GM19351 (cell line): ENCODE measurements around the gene ITGA8.
"Not testable (repeated sequence)": the region's sequence is repeated elsewhere in the genome, so short reads cannot be mapped to it uniquely, and the experiment has no call there.

Experiments used
- ATAC-seq: cut with Tn5 transposase; IDR thresholded peaks from one replicate; pipeline ENCODE4 v1.9.1; 2021; ENCODE audit warnings: mild to moderate bottlenecking, moderate library complexity; ENCODE audit not compliant: unreplicated experiment

ITGA8 gene

DNA sequence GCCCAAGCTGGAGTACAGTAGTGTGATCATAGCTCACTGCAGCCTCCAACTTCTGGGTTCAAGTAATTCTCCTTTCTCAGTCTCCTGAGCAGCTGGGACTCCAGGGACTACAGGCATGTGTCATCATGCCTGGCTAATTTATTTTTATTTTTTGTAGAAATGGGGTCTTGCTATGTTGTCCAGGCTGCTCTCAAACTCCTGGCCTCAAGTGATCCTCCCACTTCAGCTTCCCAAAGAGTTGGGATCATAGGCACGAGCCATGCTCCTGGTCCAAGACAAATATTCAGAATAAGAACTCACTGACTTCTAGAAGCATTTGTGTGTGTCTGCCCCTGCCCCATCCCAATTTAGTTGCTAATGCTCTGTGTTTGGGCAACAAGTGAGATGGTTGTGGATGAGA, 151.8 kb downstream of the ITGA8 start:
- ATAC-seq: no peak

DNA sequence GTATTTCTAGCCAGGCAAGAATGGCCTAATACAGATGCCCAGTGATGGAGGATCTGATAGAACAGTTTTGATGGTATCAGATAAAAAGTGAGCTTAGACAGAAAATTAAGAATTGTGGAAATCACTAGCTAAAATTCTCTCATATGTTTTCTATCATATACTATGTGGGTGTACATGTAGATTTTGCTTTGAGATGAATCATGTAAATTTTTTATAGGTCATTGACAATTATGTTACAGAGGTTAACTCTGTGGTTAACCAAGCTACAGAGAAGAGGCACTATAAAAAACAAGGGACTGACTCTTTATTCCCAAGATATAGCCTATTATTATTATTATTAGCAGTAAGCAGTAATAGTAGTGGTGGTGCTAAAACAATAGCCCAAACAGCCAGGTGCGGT, 156.5 kb downstream of the ITGA8 start:
- no peak for ATAC-seq

- no peak for ATAC-seq
Measured at GRCh38 chr10:15562578-15562977, 157.1 kb downstream of the ITGA8 start.

- ATAC-seq: no peak
Measured at GRCh38 chr10:15562116-15562515, 157.6 kb downstream of the ITGA8 start.

- no peak for ATAC-seq
Measured at GRCh38 chr10:15558136-15558535, 161.6 kb downstream of the ITGA8 start.

GRCh38 chr10:15557168-15557567, 162.6 kb downstream of the ITGA8 start:
- ATAC-seq: not testable (repeated sequence)

GRCh38 chr10:15550950-15551349, 168.8 kb downstream of the ITGA8 start:
- ATAC-seq: no peak

DNA sequence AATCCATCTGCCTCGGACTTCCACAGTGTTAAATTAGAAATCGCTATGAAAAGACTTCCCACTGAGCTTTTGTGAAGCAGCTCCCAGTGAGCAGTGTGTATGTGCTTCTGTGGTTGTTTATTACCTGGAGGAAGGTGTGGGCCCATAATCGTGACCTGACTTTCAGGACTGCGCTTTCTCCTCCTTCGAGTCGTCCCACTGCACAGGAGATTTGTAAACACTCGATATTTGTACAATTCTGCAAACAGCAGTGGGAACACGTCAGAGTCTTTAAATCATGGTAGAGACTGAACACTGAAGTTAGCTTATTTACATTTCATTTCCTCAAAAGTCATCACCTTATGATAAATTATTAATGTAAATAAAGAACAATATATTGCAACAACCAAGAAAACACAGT, 171.4 kb downstream of the ITGA8 start:
- ATAC-seq: no peak

DNA sequence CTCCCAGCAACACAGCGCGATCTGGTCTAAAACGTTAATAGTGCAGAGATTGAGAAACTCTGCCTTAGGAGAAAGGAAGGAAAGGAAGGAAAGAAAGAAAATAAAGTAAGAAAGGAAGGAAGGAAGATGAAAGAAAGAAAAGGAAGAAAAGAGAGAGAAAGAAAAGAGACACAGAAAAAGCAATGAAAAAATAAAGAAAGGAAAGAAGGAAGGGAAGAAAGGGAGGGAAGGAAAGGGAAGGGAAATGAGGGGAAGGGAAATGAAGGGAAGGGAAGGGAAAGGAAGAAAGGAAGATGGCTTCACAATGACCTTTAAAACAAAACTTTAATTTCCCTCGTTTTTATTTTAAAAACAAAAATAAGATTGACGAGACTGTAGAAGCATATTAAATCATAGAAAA, 173.1 kb downstream of the ITGA8 start:
- ATAC-seq: no peak

- no peak for ATAC-seq
Measured at GRCh38 chr10:15545884-15546283, 173.8 kb downstream of the ITGA8 start.

GRCh38 chr10:15545266-15545665, 174.5 kb downstream of the ITGA8 start:
- ATAC-seq: no peak

- ATAC-seq: no peak
Measured at GRCh38 chr10:15543994-15544393, 175.7 kb downstream of the ITGA8 start.

DNA sequence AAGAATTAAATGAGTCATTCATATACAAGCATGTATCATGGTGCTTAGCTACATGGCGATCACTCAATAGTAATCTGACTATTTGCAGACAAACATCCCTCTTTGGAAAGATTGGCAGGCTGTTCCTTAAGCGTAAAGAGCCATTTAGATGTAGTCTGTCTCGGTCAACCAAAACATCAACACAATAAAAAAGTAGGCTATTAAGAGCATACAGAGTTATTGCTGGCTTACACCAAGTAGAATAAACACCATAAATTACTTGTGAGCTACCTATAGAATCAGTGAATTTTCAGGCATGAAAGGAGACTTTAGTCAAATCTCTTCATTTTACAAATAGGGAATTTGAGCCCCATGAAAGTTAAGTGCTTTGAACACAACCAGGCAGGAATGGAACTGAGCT, 176.9 kb downstream of the ITGA8 start:
- ATAC-seq: no peak

DNA sequence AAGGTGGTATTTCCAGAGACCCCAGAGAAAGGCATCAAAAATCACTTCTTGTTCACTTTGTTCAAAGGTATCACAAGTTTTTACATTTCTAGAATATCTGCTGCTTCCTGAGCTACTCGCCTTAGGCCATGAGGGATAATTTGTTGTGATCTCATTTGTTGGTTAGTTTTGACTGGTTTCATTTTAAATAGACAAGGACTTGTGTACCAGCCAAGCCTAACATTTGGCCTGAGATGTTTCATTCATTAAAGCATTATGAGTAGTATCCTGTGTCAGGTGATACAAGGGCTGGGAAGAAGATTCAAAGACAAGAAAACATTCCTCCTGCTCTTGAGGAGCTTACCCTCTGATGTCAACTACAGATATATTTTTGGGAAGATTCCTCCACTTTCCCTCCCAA, 178.3 kb downstream of the ITGA8 start:
- no peak for ATAC-seq

- no peak for ATAC-seq
Measured at GRCh38 chr10:15540727-15541126, 179.0 kb downstream of the ITGA8 start.

- no peak for ATAC-seq
Measured at GRCh38 chr10:15539262-15539661, 180.5 kb downstream of the ITGA8 start.

- not testable (repeated sequence) for ATAC-seq
Measured at GRCh38 chr10:15534928-15535538, 184.7 kb downstream of the ITGA8 start.

DNA sequence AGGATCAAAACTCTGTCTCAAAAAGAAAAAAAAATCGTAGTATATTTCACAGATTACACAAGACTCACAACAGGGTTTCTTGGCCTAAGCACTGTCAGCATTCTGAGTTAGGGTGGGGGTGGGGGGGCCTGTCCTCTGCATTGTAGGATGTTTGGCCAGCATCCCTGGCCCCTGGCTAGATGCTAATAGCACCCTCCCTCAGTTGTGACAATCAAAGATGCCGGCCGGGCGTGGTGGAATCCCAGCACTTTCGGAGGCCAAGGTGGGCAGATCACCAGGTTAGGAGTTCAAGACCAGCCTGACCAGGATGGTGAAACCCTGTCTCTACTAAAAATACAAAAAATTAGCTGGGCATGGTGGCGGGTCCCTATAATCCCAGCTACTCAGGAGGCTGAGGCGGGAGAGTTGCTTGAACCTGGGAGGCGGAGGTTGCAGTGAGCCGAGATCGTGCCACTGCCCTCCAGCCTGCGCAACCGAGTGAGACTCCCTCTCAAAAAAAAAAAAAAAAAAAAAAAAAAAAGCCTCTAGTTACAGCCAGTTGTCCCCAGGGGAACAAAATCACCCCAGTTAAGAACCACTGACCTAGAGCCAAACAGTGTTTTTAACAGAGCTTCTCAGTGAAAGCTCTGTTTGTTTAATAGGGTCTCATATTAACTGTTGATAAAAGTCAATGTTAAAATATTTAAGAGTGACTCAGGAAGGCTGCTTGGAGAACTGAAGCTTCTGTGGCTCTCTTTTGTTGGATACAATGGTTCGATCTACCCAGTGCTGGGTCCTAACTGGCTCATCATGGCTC, 187.6 kb downstream of the ITGA8 start:
- ATAC-seq: no peak

- no peak for ATAC-seq
Measured at GRCh38 chr10:15528859-15529239, 190.9 kb downstream of the ITGA8 start.

DNA sequence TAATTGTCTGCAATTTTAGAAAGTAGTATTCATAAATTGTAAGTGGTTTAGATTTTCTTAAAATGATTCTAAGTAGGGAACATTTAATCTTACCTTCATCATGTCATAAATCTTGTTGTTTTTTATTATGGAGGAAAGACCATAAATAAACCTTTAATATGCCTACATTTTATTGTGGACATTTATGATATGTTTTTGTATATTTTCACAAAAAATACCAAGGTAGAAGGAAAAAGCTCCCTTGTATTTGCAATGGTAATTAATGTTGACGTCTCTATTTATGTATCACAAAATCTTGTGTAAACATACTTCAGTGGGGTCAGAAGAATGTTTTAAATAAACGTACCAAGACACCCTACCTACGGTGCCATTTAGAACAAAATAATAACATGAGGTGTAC, 193.0 kb downstream of the ITGA8 start:
- no peak for ATAC-seq

- ATAC-seq: no peak
Measured at GRCh38 chr10:15521328-15521903, 198.3 kb downstream of the ITGA8 start.

- no peak for ATAC-seq
Measured at GRCh38 chr10:15518250-15518649, 201.5 kb downstream of the ITGA8 start.
